HepG2 (cell line): Measurements from ENCODE around the gene KRTCAP2. TPM values are rescaled to one million over a fixed set of nuclear protein-coding genes. Genes with fewer than 3 reads are reported as not detected.

ENCODE experiments used
- CSRNP1 ChIP-seq: sonication (generic); formaldehyde crosslinking; IDR thresholded peaks from 2 replicates; pipeline ENCODE4 v1.8.1; 2023; ENCODE audit warnings: mild to moderate bottlenecking, missing genetic modification reagents
- E2F1 ChIP-seq: sonication (generic); formaldehyde crosslinking; IDR thresholded peaks from 2 replicates; pipeline ENCODE4 v1.5.0; 2020; ENCODE audit warnings: missing genetic modification reagents
- E2F2 ChIP-seq: sonication (generic); formaldehyde crosslinking; IDR thresholded peaks from 2 replicates; pipeline ENCODE4 v1.4.0; 2020; ENCODE audit warnings: missing genetic modification reagents, borderline replicate concordance
- GFI1 ChIP-seq: sonication (generic); formaldehyde crosslinking; IDR thresholded peaks from 2 replicates; pipeline ENCODE4 v1.5.0; 2020; ENCODE audit warnings: missing genetic modification reagents, mild to moderate bottlenecking, borderline replicate concordance
- HMG20B ChIP-seq: conservative IDR thresholded peaks from 2 replicates; pipeline ENCODE4 v1.6.1; 2016; ENCODE audit warnings: missing genetic modification reagents, missing compliant biosample characterization
- NCOA2 ChIP-seq: sonication (generic); formaldehyde crosslinking; IDR thresholded peaks from 2 replicates; pipeline ENCODE4 v1.8.0; 2022; ENCODE audit warnings: inconsistent platforms
- PHB2 ChIP-seq: fragments of 450-650 bp; IDR thresholded peaks from 2 replicates; pipeline ENCODE4 v1.6.1; 2018; ENCODE audit not compliant: partially characterized antibody
- PITX1 ChIP-seq: sonication (generic); formaldehyde crosslinking; IDR thresholded peaks from 2 replicates; pipeline ENCODE4 v1.5.1; 2020; ENCODE audit warnings: mild to moderate bottlenecking, missing genetic modification reagents
- ZBTB21 ChIP-seq: sonication (generic); formaldehyde crosslinking; IDR thresholded peaks from 2 replicates; pipeline ENCODE4 v1.4.0; 2020; ENCODE audit warnings: missing genetic modification reagents
- ZMAT3 ChIP-seq: sonication (generic); formaldehyde crosslinking; conservative IDR thresholded peaks from 2 replicates; pipeline ENCODE4 v1.7.0; 2021; ENCODE audit warnings: missing genetic modification reagents
- ZNF207 ChIP-seq: fragments of 450-650 bp; IDR thresholded peaks from 2 replicates; pipeline ENCODE4 v1.6.1; 2016; ENCODE audit warnings: antibody characterized with exemption, borderline replicate concordance
- ZNF234 ChIP-seq: sonication (generic); formaldehyde crosslinking; conservative IDR thresholded peaks from 2 replicates; pipeline ENCODE4 v1.5.1; 2020; ENCODE audit warnings: mild to moderate bottlenecking, missing genetic modification reagents
- ZNF33B ChIP-seq: sonication (generic); formaldehyde crosslinking; IDR thresholded peaks from 2 replicates; pipeline ENCODE4 v1.5.1; 2020; ENCODE audit warnings: mild to moderate bottlenecking, missing genetic modification reagents
- ZNF44 ChIP-seq: sonication (generic); formaldehyde crosslinking; IDR thresholded peaks from 2 replicates; pipeline ENCODE4 v1.5.1; 2020; ENCODE audit warnings: mild to moderate bottlenecking, missing genetic modification reagents
- ZNF468 ChIP-seq: sonication (generic); formaldehyde crosslinking; IDR thresholded peaks from 2 replicates; pipeline ENCODE4 v1.8.0; 2022; ENCODE audit warnings: mild to moderate bottlenecking, moderate library complexity, missing genetic modification reagents
- ZNF550 ChIP-seq: sonication (generic); formaldehyde crosslinking; IDR thresholded peaks from 2 replicates; pipeline ENCODE4 v1.4.0; 2020; ENCODE audit warnings: mild to moderate bottlenecking, missing genetic modification reagents, borderline replicate concordance
- ZNF644 ChIP-seq: IDR thresholded peaks from 2 replicates; pipeline ENCODE4 v1.6.1; 2016; ENCODE audit warnings: low read depth
- ZNF770 ChIP-seq: sonication (generic); formaldehyde crosslinking; IDR thresholded peaks from 2 replicates; pipeline ENCODE4 v1.5.0; 2020; ENCODE audit warnings: mild to moderate bottlenecking, missing genetic modification reagents
- polyA plus RNA-seq, 8 experiments: library from polyadenylated mRNA; depleted of rRNA in 3 of 8; stranded (reverse) in 7 of 8; unstranded in 1 of 8; fragments of >200 nt; fragmentation: Illumina TruSeq in 4 of 8; extraction: Trizol in 4 of 8; gene quantifications; 2 replicates each; pipeline versions ENCODE4 v1.2.1 to v1.2.3, GENCODE V29; 2011 to 2016; ENCODE audit warnings: low read depth in 4 of 8, missing spikeins in 1 of 8, mixed read lengths in 1 of 8; ENCODE audit not compliant: insufficient read depth in 1 of 8
- total RNA-seq, 5 experiments: library from RNA; depleted of rRNA; stranded (reverse); fragments of >200 nt; fragmentation: Illumina TruSeq; extraction: Trizol; gene quantifications; 2 replicates each; pipeline ENCODE4 v1.2.3, GENCODE V29; 2016; ENCODE audit warnings: low read depth in 1 of 5
- TF ChIP-seq, protein P1 (sequence below): sonication (generic); formaldehyde crosslinking; IDR thresholded peaks from 2 replicates; pipeline ENCODE4 v1.8.1; 2023; ENCODE audit warnings: mild to moderate bottlenecking, missing genetic modification reagents
- TF ChIP-seq, protein P2 (sequence below): sonication (generic); formaldehyde crosslinking; IDR thresholded peaks from 2 replicates; pipeline ENCODE4 v1.4.0; 2020; ENCODE audit warnings: missing genetic modification reagents

KRTCAP2 gene
- total and polyA plus RNA-seq, 2 of the 13 experiments (the other 11 are each of a cell fraction or from before 2014, with no cell fraction given): 77.3 to 79.4 TPM

DNA sequence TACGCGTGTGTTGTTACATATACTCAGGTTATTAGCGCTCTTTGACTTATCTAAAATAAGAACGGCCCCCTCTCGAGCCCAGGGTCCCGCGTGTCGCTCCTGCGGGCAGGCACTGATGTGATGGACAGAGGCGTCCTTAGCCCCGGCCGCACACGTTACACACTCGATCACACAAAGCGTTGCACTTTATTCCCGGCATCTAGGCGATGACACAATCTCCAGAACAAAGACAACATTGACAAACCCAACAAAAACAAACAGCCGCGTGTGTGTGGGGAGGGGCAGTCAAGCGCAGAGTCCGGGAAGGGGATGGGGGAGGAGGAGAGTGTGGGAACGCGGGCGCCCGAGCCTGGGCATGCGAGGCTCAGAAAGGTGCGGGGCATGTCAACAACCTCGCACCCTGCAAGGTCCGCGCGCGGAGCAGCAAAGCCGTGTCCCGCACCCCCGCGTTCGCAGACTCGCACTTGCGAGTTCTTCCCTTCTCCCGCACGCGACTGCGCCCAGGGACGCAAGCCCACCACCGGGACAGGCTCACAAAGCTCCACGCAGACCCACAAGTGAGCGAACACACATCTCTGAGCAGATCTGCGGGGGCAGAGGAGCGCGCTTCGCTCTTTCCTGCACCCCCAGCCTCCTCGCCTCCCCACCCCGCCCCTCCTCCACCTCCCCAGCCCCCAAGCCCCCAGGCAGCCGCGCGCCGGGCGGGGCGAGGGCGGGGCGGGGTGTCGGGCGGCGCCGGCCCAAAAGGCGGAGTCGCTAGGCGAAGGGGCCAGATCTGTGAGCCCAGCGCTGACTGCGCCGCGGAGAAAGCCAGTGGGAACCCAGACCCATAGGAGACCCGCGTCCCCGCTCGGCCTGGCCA, 45.8 kb downstream of the KRTCAP2 start, which contains the start of gene EFNA1 (continued):
- TF ChIP-seq ZNF644 (CRISPR knock-in tag): no peak
- TF ChIP-seq CSRNP1: no peak; the same call in 1 of the 2 replicates
- no peak for TF ChIP-seq E2F2
- TF ChIP-seq HMG20B (CRISPR knock-in tag): peak; percentile 95
- TF ChIP-seq GFI1 (CRISPR knock-in tag): 0 out of 2 replicates have a peak, but pooled peaks have one; percentile 34
- peak; percentile 60 for TF ChIP-seq ZBTB21
- TF ChIP-seq ZNF234: peak; percentile 67; the same call in 1 of the 2 replicates
- TF ChIP-seq ZMAT3 (CRISPR knock-in tag): no peak
- TF ChIP-seq PITX1 (CRISPR knock-in tag): peak; percentile 85
- TF ChIP-seq, protein P1, sequence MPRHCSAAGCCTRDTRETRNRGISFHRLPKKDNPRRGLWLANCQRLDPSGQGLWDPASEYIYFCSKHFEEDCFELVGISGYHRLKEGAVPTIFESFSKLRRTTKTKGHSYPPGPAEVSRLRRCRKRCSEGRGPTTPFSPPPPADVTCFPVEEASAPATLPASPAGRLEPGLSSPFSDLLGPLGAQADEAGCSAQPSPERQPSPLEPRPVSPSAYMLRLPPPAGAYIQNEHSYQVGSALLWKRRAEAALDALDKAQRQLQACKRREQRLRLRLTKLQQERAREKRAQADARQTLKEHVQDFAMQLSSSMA (CRISPR knock-in tag): no peak
- no peak for TF ChIP-seq PHB2
- peak; percentile 40 for TF ChIP-seq ZNF770 (CRISPR knock-in tag)
- TF ChIP-seq ZNF33B: no peak
- 0 out of 2 replicates have a peak, but pooled peaks have one; percentile 26 for TF ChIP-seq E2F1
- TF ChIP-seq ZNF207: no peak
- TF ChIP-seq, protein P2, sequence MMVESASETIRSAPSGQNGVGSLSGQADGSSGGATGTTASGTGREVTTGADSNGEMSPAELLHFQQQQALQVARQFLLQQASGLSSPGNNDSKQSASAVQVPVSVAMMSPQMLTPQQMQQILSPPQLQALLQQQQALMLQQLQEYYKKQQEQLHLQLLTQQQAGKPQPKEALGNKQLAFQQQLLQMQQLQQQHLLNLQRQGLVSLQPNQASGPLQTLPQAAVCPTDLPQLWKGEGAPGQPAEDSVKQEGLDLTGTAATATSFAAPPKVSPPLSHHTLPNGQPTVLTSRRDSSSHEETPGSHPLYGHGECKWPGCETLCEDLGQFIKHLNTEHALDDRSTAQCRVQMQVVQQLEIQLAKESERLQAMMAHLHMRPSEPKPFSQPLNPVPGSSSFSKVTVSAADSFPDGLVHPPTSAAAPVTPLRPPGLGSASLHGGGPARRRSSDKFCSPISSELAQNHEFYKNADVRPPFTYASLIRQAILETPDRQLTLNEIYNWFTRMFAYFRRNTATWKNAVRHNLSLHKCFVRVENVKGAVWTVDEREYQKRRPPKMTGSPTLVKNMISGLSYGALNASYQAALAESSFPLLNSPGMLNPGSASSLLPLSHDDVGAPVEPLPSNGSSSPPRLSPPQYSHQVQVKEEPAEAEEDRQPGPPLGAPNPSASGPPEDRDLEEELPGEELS: peak; percentile 96
- TF ChIP-seq NCOA2 (CRISPR knock-in tag): peak; percentile 96
- no peak for TF ChIP-seq ZNF468
- no peak for TF ChIP-seq ZNF550 (CRISPR knock-in tag)
- 0 out of 2 replicates have a peak, but pooled peaks have one; percentile 49 for TF ChIP-seq ZNF44
